H1 (cell line): ENCODE results near the gene EPHB6. TPM values are rescaled to one million over a fixed set of nuclear protein-coding genes. Genes with fewer than 3 reads are reported as not detected.

ENCODE experiments used
- CTCF ChIA-PET: fragments of 300-600 bp; sonication (Branson Sonifier 250); formaldehyde crosslinking; loops from one replicate; lab custom pipeline; 2021; ENCODE audit not compliant: partially characterized antibody; lab: Charles Lee
- POLR2A ChIA-PET: fragments of 300-600 bp; sonication (Branson Sonifier 250); formaldehyde crosslinking; loops from one replicate; lab custom pipeline; 2021; ENCODE audit warnings: inconsistent platforms; ENCODE audit not compliant: partially characterized antibody; lab: Charles Lee
- DNase-seq, 2 experiments: peaks; one replicate each; pipeline versions ENCODE4 v3.0.0 to v3.0.0-alpha.2; 2010 to 2022; ENCODE audit warnings: low spot score in 2 of 2, low read depth in 1 of 2, mixed read lengths in 1 of 2
- FAIRE-seq: peaks from 2 replicates; lab custom pipeline; 2011; peaks lifted over from hg19 to GRCh38; lab: Jason Lieb, UNC
- H2AFZ ChIP-seq: 2 replicates; pipeline ENCODE4 v1.8.1; 2012; ENCODE audit warnings: low read length, inconsistent platforms
- H2AK5ac ChIP-seq: 2 replicates; pipeline ENCODE4 v1.6.1; 2013; ENCODE audit warnings: low read depth, low read length
- H2BK120ac ChIP-seq: replicated peaks from 2 replicates; pipeline ENCODE3; 2013; ENCODE audit warnings: low read depth, low read length, inconsistent platforms
- H2BK12ac ChIP-seq: 2 replicates; pipeline ENCODE4 v1.6.1; 2013; ENCODE audit warnings: low read depth, low read length
- H2BK15ac ChIP-seq: 2 replicates; pipeline ENCODE4 v1.6.1; 2013; ENCODE audit warnings: low read length
- H2BK20ac ChIP-seq: 2 replicates; pipeline ENCODE4 v1.6.1; 2013; ENCODE audit warnings: low read length
- H2BK5ac ChIP-seq: 2 replicates; pipeline ENCODE4 v1.6.1; 2013; ENCODE audit warnings: low read depth, low read length
- H3K14ac ChIP-seq: 2 replicates; pipeline ENCODE4 v1.6.1; 2013; ENCODE audit warnings: inconsistent platforms; ENCODE audit not compliant: insufficient read length
- H3K18ac ChIP-seq: 2 replicates; pipeline ENCODE4 v1.6.1; 2013; ENCODE audit warnings: low read length; ENCODE audit errors: extremely low read depth
- H3K23ac ChIP-seq: 2 replicates; pipeline ENCODE4 v1.6.1; 2013; ENCODE audit warnings: inconsistent platforms; ENCODE audit not compliant: insufficient read length
- H3K23me2 ChIP-seq: 2 replicates; pipeline ENCODE4 v1.6.1; 2013; ENCODE audit warnings: low read depth, low read length
- H3K27ac ChIP-seq: 2 replicates; pipeline ENCODE4 v1.6.1; 2011; ENCODE audit warnings: low read depth, low read length, inconsistent platforms
- H3K27me3 ChIP-seq, 4 experiments: replicated peaks in 1 of 4; 1 replicate in 1 of 4; 2 replicates in 3 of 4; pipeline versions ENCODE4 v1.6.1 to v1.8.1; 2011 to 2013; ENCODE audit warnings: low read length in 3 of 4, mild to moderate bottlenecking in 3 of 4, inconsistent platforms in 2 of 4, mixed read lengths in 2 of 4, moderate library complexity in 1 of 4; ENCODE audit not compliant: control insufficient read depth in 3 of 4, insufficient read depth in 3 of 4; ENCODE audit errors: extremely low read depth in 1 of 4
- H3K36me3 ChIP-seq, 4 experiments: 2 replicates each; pipeline versions ENCODE4 v1.6.1 to v1.8.1; 2011 to 2013; ENCODE audit warnings: mild to moderate bottlenecking in 4 of 4, low read length in 3 of 4, moderate library complexity in 2 of 4, control low read depth in 1 of 4, inconsistent platforms in 1 of 4; ENCODE audit not compliant: insufficient read depth in 4 of 4, control insufficient read depth in 2 of 4
- H3K4ac ChIP-seq: replicated peaks from 2 replicates; pipeline ENCODE3; 2013; ENCODE audit warnings: low read length, low read depth, mixed read lengths, inconsistent platforms; ENCODE audit not compliant: insufficient read length
- H3K4me1 ChIP-seq, 4 experiments: replicated peaks in 1 of 4; 1 replicate in 1 of 4; 2 replicates in 3 of 4; pipeline versions ENCODE4 v1.6.1 to v1.8.1; 2011 to 2013; ENCODE audit warnings: low read length in 3 of 4, inconsistent platforms in 2 of 4, mixed read lengths in 1 of 4; ENCODE audit not compliant: insufficient read depth in 4 of 4, control insufficient read depth in 3 of 4
- H3K4me2 ChIP-seq, 2 experiments: 2 replicates each; pipeline versions ENCODE4 v1.6.1 to v1.8.1; 2011 to 2013; ENCODE audit warnings: low read depth in 2 of 2, low read length in 2 of 2, control low read depth in 1 of 2, inconsistent platforms in 1 of 2, mild to moderate bottlenecking in 1 of 2; ENCODE audit not compliant: insufficient read depth in 1 of 2
- H3K4me3 ChIP-seq, 4 experiments: fragments of 200-600, 300-600 bp in 1 of 4; sonication (generic), shearing (Covaris generic), sonication (Bioruptor Twin) in 1 of 4; 2 replicates each; pipeline versions ENCODE4 v1.5.1 to v1.8.1; 2011 to 2016; ENCODE audit warnings: low read length in 4 of 4, low read depth in 3 of 4, control low read depth in 2 of 4, inconsistent platforms in 2 of 4, mild to moderate bottlenecking in 2 of 4, mixed read lengths in 1 of 4, moderate library complexity in 1 of 4; ENCODE audit not compliant: insufficient read depth in 2 of 4; ENCODE audit errors: extremely low read depth in 1 of 4
- H3K56ac ChIP-seq: replicated peaks from 2 replicates; pipeline ENCODE3; 2013; ENCODE audit warnings: low read depth, mild to moderate bottlenecking, mixed read lengths, low read length, inconsistent platforms; ENCODE audit not compliant: insufficient read length
- H3K79me1 ChIP-seq: 2 replicates; pipeline ENCODE4 v1.6.1; 2013; ENCODE audit warnings: low read depth, low read length, control low read depth
- H3K79me2 ChIP-seq, 2 experiments: 2 replicates each; pipeline versions ENCODE4 v1.6.1 to v1.8.1; 2012 to 2013; ENCODE audit warnings: low read length in 2 of 2, mild to moderate bottlenecking in 2 of 2, inconsistent platforms in 1 of 2; ENCODE audit not compliant: insufficient read depth in 2 of 2, control insufficient read depth in 1 of 2
- H3K9ac ChIP-seq, 4 experiments: replicated peaks in 1 of 4; 1 replicate in 1 of 4; 2 replicates in 3 of 4; pipeline versions ENCODE4 v1.6.1 to v1.8.1; 2011 to 2013; ENCODE audit warnings: low read depth in 3 of 4, low read length in 3 of 4, control low read depth in 2 of 4, mild to moderate bottlenecking in 2 of 4, moderate library complexity in 2 of 4, inconsistent platforms in 1 of 4; ENCODE audit errors: extremely low read depth in 1 of 4
- H3K9me3 ChIP-seq, 2 experiments: 2 replicates each; pipeline versions ENCODE4 v1.6.1 to v1.8.1; 2012 to 2013; ENCODE audit warnings: mild to moderate bottlenecking in 2 of 2, moderate library complexity in 2 of 2, control low read depth in 1 of 2, inconsistent platforms in 1 of 2, low read depth in 1 of 2, low read length in 1 of 2, mixed read lengths in 1 of 2; ENCODE audit not compliant: insufficient read depth in 2 of 2
- H4K20me1 ChIP-seq, 2 experiments: replicated peaks in 1 of 2; 2 replicates each; pipeline versions ENCODE3 to v1.8.1; 2011 to 2013; ENCODE audit warnings: inconsistent platforms in 2 of 2, low read length in 2 of 2, mild to moderate bottlenecking in 1 of 2; ENCODE audit not compliant: insufficient read depth in 2 of 2, control insufficient read depth in 1 of 2
- H4K5ac ChIP-seq: 2 replicates; pipeline ENCODE4 v1.6.1; 2013; ENCODE audit warnings: low read length, low read depth, mixed read lengths, inconsistent platforms; ENCODE audit not compliant: insufficient read length
- H4K8ac ChIP-seq: 2 replicates; pipeline ENCODE4 v1.8.0; 2013; ENCODE audit warnings: mild to moderate bottlenecking, moderate library complexity, low read length, inconsistent platforms; ENCODE audit not compliant: insufficient read depth; ENCODE audit errors: extremely low read depth
- H4K91ac ChIP-seq: replicated peaks from 2 replicates; pipeline ENCODE3; 2013; ENCODE audit warnings: low read length, mixed read lengths, inconsistent platforms; ENCODE audit not compliant: insufficient read length
- GTF2F1 ChIP-seq: IDR thresholded peaks from 2 replicates; pipeline ENCODE4 v1.6.1; 2012; ENCODE audit warnings: low read depth, low read length, improper control_type of control experiment, borderline replicate concordance
- WGBS, 2 experiments: shearing (Covaris generic) in 1 of 2; methylation state at CpG; one replicate each; pipeline versions ENCODE4 v1.1.6 to v1.1.7; 2013 to 2015; ENCODE audit warnings: low lambda C conversion rate in 2 of 2, mixed read lengths in 2 of 2, inconsistent platforms in 1 of 2, low coverage in 1 of 2, missing lambda C conversion rate in 1 of 2; ENCODE audit not compliant: insufficient replicate concordance in 2 of 2, insufficient coverage in 1 of 2, insufficient read length in 1 of 2; ENCODE audit errors: extremely low coverage in 1 of 2, missing lambda C conversion rate in 1 of 2; 5-methylcytosine and 5-hydroxymethylcytosine counted together
- polyA plus RNA-seq, 7 experiments: library from polyadenylated mRNA; depleted of rRNA in 3 of 7; stranded (reverse) in 5 of 7; unstranded in 2 of 7; fragments of >200 nt in 5 of 7; fragments of 200-250 nt in 2 of 7; gene quantifications; 1 replicate in 5 of 7; 2 replicates in 1 of 7; 4 replicates in 1 of 7; pipeline versions ENCODE4 v1.2.1 to v1.2.3, GENCODE V29; 2011 to 2013; ENCODE audit warnings: missing spikeins in 2 of 7, mixed read lengths in 2 of 7
- total RNA-seq: library from RNA; stranded (reverse); fragmentation: NEBNext Ultra II Directional; extraction: Animal tissue kit (Norgen Biotek cat#: 25700); gene quantifications from 2 replicates; pipeline ENCODE4 v1.2.1, GENCODE V29; 2021

EPHB6 gene
- total and polyA plus RNA-seq, 2 of the 8 experiments (the other 6 are each of a cell fraction or from before 2014, with no cell fraction given), result 19.7 TPM

DNA sequence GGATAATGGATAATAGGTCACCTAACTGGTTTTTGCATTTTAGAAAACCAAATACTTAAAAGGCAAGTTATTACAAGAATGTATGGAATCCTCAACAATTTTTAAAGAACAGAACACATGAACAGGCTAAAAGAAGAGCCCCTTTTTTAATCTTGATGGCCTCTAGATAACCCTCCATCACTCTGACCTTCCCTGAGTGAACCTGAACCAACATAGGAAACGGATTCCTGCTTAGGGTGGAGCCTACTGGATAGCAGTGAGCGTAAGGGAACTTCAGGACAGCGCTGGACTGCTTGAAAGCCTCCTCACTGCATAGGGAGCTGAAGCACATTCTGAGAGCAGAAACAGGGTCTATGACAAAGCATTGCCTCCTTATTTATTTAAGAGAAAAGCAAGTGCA lies 58.2 kb downstream of the EPHB6 start:
- Histone ChIP-seq H2BK15ac (no peak overlapping the region), H3K27ac (no peak overlapping the region), H3K4me1 (no peaks in the 10 kb centered on the region), H4K91ac (no peak overlapping the region), H3K4me3 (no peak overlapping the region), H3K9ac (no peak overlapping the region), H3K4me2 (no peak overlapping the region), H2BK5ac (no peak overlapping the region), H3K4ac (no peak overlapping the region), H3K56ac (no peak overlapping the region), H3K79me1 (no peaks in the 10 kb centered on the region), H3K79me2 (no peaks in the 10 kb centered on the region), H2BK20ac (no peak overlapping the region), H4K20me1 (no peaks in the 10 kb centered on the region), H3K18ac (no peak overlapping the region), H2BK12ac (no peak overlapping the region), H3K27me3 (no peaks in the 10 kb centered on the region), H2AK5ac (no peak overlapping the region), H3K9me3 (no peaks in the 10 kb centered on the region), H3K36me3 (no peaks in the 10 kb centered on the region), H3K23ac (no peak overlapping the region), H3K23me2 (no peaks in the 10 kb centered on the region), H3K14ac (no peak overlapping the region), H4K5ac (no peak overlapping the region), H2BK120ac (no peak overlapping the region), H4K8ac (no peak overlapping the region), H2AFZ (no peak overlapping the region)
- FAIRE-seq (no peak), DNase-seq (no peak)
- ChIA-PET POLR2A (no interaction called here), CTCF (interaction anchor here (1.1 to 4.3 kb wide), 3 partner anchors 12 to 19 kb away, joined by 4 to 31 read pairs (median 16); no protein-coding TSS in a partner anchor)
- 89% methylated on average over 3 of the region's 3 CpGs; no CpG with 5 or more reads in 1 of the 2 experiments for WGBS, 2 experiments
- no peak for TF ChIP-seq GTF2F1
